Keratinocyte (primary cell): ENCODE measurements around the gene CDK17. TPM values are rescaled to one million over a fixed set of nuclear protein-coding genes. Genes with fewer than 3 reads are reported as not detected.

Experiments used
- DNase-seq: peaks from one replicate; pipeline ENCODE4 v3.0.0-alpha.2; 2011; ENCODE audit warnings: low read depth, missing footprints, low spot score
- FAIRE-seq: peaks from 2 replicates; lab custom pipeline; 2011; peaks lifted over from hg19 to GRCh38; lab: Jason Lieb, UNC
- H2AFZ ChIP-seq: 2 replicates; pipeline ENCODE4 v1.6.0; 2012; ENCODE audit warnings: low read length, control low read depth, inconsistent platforms; ENCODE audit not compliant: control insufficient read depth
- H3K27ac ChIP-seq: 2 replicates; pipeline ENCODE4 v1.5.1; 2011; ENCODE audit warnings: low read length; ENCODE audit not compliant: control insufficient read depth, insufficient read depth
- H3K27me3 ChIP-seq: 3 replicates; pipeline ENCODE4 v1.6.0; 2011; ENCODE audit warnings: low read length; ENCODE audit not compliant: control insufficient read depth, insufficient read depth; ENCODE audit errors: extremely low read depth
- H3K36me3 ChIP-seq, 2 experiments: 2 replicates in 1 of 2; 3 replicates in 1 of 2; pipeline ENCODE4 v1.5.1; 2011; ENCODE audit warnings: low read length in 2 of 2, mild to moderate bottlenecking in 1 of 2; ENCODE audit not compliant: control insufficient read depth in 2 of 2, insufficient read depth in 2 of 2; ENCODE audit errors: extremely low read depth in 1 of 2
- H3K4me1 ChIP-seq: 3 replicates; pipeline ENCODE4 v1.5.1; 2011; ENCODE audit warnings: low read length; ENCODE audit not compliant: control insufficient read depth, insufficient read depth; ENCODE audit errors: extremely low read depth
- H3K4me2 ChIP-seq: 3 replicates; pipeline ENCODE4 v1.6.0; 2011; ENCODE audit warnings: low read depth, low read length; ENCODE audit not compliant: control insufficient read depth, insufficient read depth; ENCODE audit errors: extremely low read depth
- H3K4me3 ChIP-seq, 3 experiments: fragments of 200-600 bp in 1 of 3; sonication (generic) in 1 of 3; 2 replicates in 2 of 3; 3 replicates in 1 of 3; pipeline ENCODE4 v1.5.1; 2011 to 2016; ENCODE audit warnings: low read length in 3 of 3, mild to moderate bottlenecking in 3 of 3, control low read depth in 2 of 3, inconsistent platforms in 1 of 3, low read depth in 1 of 3, mixed read lengths in 1 of 3, mixed run types in 1 of 3, moderate library complexity in 1 of 3; ENCODE audit not compliant: control insufficient read depth in 2 of 3, insufficient read depth in 2 of 3; ENCODE audit errors: extremely low read depth in 1 of 3
- H3K79me2 ChIP-seq: 2 replicates; pipeline ENCODE4 v1.6.0; 2012; ENCODE audit warnings: low read length; ENCODE audit not compliant: control insufficient read depth, insufficient read depth
- H3K9ac ChIP-seq: 3 replicates; pipeline ENCODE4 v1.6.0; 2011; ENCODE audit warnings: low read length; ENCODE audit not compliant: control insufficient read depth, insufficient read depth; ENCODE audit errors: extremely low read depth
- H3K9me1 ChIP-seq: 3 replicates; pipeline ENCODE4 v1.6.0; 2011; ENCODE audit warnings: low read length; ENCODE audit not compliant: control insufficient read depth, insufficient read depth; ENCODE audit errors: extremely low read depth
- H3K9me3 ChIP-seq: 2 replicates; pipeline ENCODE4 v1.5.1; 2012; ENCODE audit warnings: low read depth, low read length; ENCODE audit not compliant: control insufficient read depth
- H4K20me1 ChIP-seq: 3 replicates; pipeline ENCODE4 v1.6.0; 2011; ENCODE audit warnings: low read length; ENCODE audit not compliant: control insufficient read depth, insufficient read depth; ENCODE audit errors: extremely low read depth
- EZH2 ChIP-seq: IDR thresholded peaks from one replicate; pipeline ENCODE4 v1.6.1; 2012; ENCODE audit warnings: inconsistent platforms, mild to moderate bottlenecking, low read length, moderate library complexity
- dilution Hi-C: fragments of 300-500 bp; cut with MboI; formaldehyde crosslinking; loops from one replicate; pipeline ENCODE4 v1.7.0; 2020; ENCODE audit warnings: low sequenced_read_pairs; ENCODE audit not compliant: extremely low pct_ligation_motif_present
- polyA plus RNA-seq, 5 experiments: library from polyadenylated mRNA; depleted of rRNA in 3 of 5; stranded (reverse) in 3 of 5; stranded (forward) in 1 of 5; unstranded in 1 of 5; fragments of >200 nt; gene quantifications; 1 replicate in 1 of 5; 2 replicates in 3 of 5; 3 replicates in 1 of 5; pipeline versions ENCODE4 v1.2.1 to v1.2.3, GENCODE V29; 2011 to 2012; ENCODE audit warnings: missing spikeins in 2 of 5, low read depth in 1 of 5, low replicate concordance in 1 of 5
- TF ChIP-seq, protein P1 (sequence below), 3 experiments: IDR thresholded peaks in 1 of 3; conservative IDR thresholded peaks in 1 of 3; optimal IDR thresholded peaks in 1 of 3; 2 replicates in 2 of 3; 3 replicates in 1 of 3; pipeline versions ENCODE3 to v1.5.1; 2011; ENCODE audit warnings: low read length in 3 of 3, mild to moderate bottlenecking in 3 of 3, moderate library complexity in 2 of 3, control low read depth in 1 of 3, inconsistent platforms in 1 of 3; ENCODE audit not compliant: insufficient read depth in 2 of 3; ENCODE audit errors: extremely low read depth in 1 of 3

Gene CDK17
- polyA plus RNA-seq, 1 donor (not counting 4 experiments of a cell fraction or from before 2014, with no cell fraction given): 33.0 TPM

DNA sequence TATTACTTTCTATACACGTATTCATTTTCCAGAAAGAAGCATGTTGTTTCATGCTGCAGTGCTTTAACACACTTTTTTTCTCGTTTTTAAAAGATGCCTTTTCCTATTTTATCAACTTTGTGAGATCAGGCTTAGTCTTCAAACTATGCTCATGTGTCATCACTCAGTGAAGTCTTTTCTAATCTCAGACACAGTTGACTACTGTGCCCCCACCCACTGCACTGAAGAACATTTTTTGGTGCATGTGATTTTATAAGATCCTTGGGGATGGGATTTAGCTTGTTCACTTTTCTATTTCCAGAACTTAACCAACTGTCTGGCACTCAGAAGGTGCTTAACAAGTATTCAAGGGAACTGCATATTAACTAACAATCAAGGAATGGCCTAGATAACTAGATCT, 85.5 kb downstream of the CDK17 start:
- FAIRE-seq (no peak), DNase-seq (no peak)
- no peak overlapping the region for H3K9ac ChIP-seq
- no peak overlapping the region for H3K4me3 ChIP-seq
- peaks cover 0 to 3% of the 10 kb centered on the region in 2 experiments for H3K36me3 ChIP-seq
- no peak overlapping the region for H3K4me2 ChIP-seq
- no peak overlapping the region for H2AFZ ChIP-seq
- H4K20me1 ChIP-seq: no peaks in the 10 kb centered on the region
- H3K79me2 ChIP-seq: peaks cover 45% of the 10 kb centered on the region
- peaks cover 15% of the 10 kb centered on the region for H3K4me1 ChIP-seq
- TF ChIP-seq, protein P1, sequence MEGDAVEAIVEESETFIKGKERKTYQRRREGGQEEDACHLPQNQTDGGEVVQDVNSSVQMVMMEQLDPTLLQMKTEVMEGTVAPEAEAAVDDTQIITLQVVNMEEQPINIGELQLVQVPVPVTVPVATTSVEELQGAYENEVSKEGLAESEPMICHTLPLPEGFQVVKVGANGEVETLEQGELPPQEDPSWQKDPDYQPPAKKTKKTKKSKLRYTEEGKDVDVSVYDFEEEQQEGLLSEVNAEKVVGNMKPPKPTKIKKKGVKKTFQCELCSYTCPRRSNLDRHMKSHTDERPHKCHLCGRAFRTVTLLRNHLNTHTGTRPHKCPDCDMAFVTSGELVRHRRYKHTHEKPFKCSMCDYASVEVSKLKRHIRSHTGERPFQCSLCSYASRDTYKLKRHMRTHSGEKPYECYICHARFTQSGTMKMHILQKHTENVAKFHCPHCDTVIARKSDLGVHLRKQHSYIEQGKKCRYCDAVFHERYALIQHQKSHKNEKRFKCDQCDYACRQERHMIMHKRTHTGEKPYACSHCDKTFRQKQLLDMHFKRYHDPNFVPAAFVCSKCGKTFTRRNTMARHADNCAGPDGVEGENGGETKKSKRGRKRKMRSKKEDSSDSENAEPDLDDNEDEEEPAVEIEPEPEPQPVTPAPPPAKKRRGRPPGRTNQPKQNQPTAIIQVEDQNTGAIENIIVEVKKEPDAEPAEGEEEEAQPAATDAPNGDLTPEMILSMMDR (optimal IDR thresholded peaks at IDR 0.05 in 1 of 3, IDR thresholded peaks at IDR 0.05 in 1 of 3, conservative IDR thresholded peaks at IDR 0.05 in 1 of 3; ENCODE audit: extremely low read depth in 1 of 3, insufficient read depth in 2 of 3, low read length in 3 of 3): no peak
- TF ChIP-seq EZH2: no peak
- dilution Hi-C loops: no loop called here
- no peaks in the 10 kb centered on the region for H3K27me3 ChIP-seq
- H3K9me1 ChIP-seq: no peaks in the 10 kb centered on the region
- no peak overlapping the region for H3K27ac ChIP-seq
- no peaks in the 10 kb centered on the region for H3K9me3 ChIP-seq

DNA sequence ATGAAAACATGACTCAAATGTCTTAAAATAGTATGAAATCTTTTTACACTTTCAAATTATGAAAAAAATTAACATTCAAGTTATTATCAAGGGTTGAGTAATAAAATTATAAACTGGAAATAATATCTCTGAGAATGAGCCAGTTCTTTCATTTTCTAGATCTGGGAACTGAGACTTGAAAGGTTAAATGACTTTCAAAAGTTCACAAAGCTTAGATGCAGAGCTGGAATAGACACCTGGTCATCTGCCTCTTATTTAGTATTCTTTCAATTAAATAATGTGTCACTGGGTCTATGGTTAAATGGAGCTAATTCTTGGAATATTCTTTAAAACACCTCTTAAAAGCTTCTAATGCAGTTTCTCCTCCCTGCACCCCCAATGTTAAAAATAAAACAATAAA, 86.6 kb downstream of the CDK17 start:
- FAIRE-seq (no peak), DNase-seq (no peak)
- Histone ChIP-seq H3K9ac (no peak overlapping the region), H3K9me1 (no peaks in the 10 kb centered on the region), H4K20me1 (no peaks in the 10 kb centered on the region), H3K27ac (no peak overlapping the region), H3K79me2 (peaks cover 52% of the 10 kb centered on the region), H3K27me3 (no peaks in the 10 kb centered on the region), H2AFZ (no peak overlapping the region), H3K36me3 (peaks cover 0 to 8% of the 10 kb centered on the region in 2 experiments), H3K4me1 (peaks cover 15% of the 10 kb centered on the region), H3K4me3 (no peak overlapping the region), H3K9me3 (no peaks in the 10 kb centered on the region), H3K4me2 (no peak overlapping the region)
- dilution Hi-C loops: no loop called here
- TF ChIP-seq, protein P1 (optimal IDR thresholded peaks at IDR 0.05 in 1 of 3, IDR thresholded peaks at IDR 0.05 in 1 of 3, conservative IDR thresholded peaks at IDR 0.05 in 1 of 3; ENCODE audit: extremely low read depth in 1 of 3, insufficient read depth in 2 of 3, low read length in 3 of 3): no peak
- no peak for TF ChIP-seq EZH2
